ENCODE data around the gene CLDN7.

Gene CLDN7

DNA sequence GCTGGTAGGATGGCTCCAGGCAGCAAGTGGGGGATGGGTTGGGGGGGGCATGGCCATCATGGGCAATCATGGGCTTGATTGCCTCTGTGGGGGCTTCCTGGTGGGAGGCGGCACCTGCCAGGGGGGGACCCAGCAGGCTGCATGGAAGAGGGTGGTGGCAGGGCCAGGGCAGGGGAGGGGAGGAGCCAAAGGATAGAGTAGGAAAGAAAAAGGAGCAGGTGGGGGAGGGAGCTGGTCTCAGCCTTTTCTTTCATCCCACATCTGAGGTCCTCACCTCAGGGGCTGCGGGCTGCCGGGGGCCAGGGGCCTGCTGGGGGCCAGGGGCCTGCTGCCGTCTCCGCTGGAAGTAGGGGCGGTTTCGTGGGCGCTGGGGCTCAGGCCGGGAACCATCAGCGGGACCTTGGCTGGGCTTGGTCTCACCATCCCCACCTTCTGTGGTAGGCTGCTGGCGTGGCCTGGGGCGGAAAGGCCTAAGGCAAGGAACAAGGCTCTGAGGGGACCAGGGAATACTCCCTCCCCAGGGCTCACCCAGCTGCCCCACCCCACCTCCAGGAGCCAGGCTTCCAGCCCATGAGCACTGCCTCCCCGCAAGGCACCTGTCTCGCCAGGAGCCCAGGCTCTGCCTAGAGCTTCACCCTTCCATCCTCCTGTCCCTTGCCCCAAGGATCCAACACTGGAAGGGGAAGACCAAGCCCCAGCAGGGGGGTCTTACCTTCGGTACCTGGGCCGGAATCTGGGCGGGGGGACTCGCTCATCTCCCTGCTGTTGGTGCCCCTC, 27.2 kb upstream of the CLDN7 start:
- TF ChIP-seq SNAI2 (CRISPR knock-in tag; IDR thresholded peaks at IDR 0.05) (no peak), TOX (CRISPR knock-in tag; IDR thresholded peaks at IDR 0.05; ENCODE audit: borderline replicate concordance) (no peak), TCF4 (CRISPR knock-in tag; IDR thresholded peaks at IDR 0.05; ENCODE audit: borderline replicate concordance) (no peak), ZC3H10 (CRISPR knock-in tag; IDR thresholded peaks at IDR 0.05) (no peak), PPARA (CRISPR knock-in tag; IDR thresholded peaks at IDR 0.05; ENCODE audit: borderline replicate concordance) (no peak), ESRRG (CRISPR knock-in tag; IDR thresholded peaks at IDR 0.05) (no peak), OSR1 (CRISPR knock-in tag; IDR thresholded peaks at IDR 0.05) (no peak), ZNF70 (CRISPR knock-in tag; IDR thresholded peaks at IDR 0.05) (no peak), GLIS3 (CRISPR knock-in tag; IDR thresholded peaks at IDR 0.05) (no peak), ZFP3 (CRISPR knock-in tag; IDR thresholded peaks at IDR 0.05) (no peak), ISL1 (CRISPR knock-in tag; IDR thresholded peaks at IDR 0.05) (no peak), RARB (CRISPR knock-in tag; IDR thresholded peaks at IDR 0.05) (no peak)
- TF ChIP-seq, protein P1, sequence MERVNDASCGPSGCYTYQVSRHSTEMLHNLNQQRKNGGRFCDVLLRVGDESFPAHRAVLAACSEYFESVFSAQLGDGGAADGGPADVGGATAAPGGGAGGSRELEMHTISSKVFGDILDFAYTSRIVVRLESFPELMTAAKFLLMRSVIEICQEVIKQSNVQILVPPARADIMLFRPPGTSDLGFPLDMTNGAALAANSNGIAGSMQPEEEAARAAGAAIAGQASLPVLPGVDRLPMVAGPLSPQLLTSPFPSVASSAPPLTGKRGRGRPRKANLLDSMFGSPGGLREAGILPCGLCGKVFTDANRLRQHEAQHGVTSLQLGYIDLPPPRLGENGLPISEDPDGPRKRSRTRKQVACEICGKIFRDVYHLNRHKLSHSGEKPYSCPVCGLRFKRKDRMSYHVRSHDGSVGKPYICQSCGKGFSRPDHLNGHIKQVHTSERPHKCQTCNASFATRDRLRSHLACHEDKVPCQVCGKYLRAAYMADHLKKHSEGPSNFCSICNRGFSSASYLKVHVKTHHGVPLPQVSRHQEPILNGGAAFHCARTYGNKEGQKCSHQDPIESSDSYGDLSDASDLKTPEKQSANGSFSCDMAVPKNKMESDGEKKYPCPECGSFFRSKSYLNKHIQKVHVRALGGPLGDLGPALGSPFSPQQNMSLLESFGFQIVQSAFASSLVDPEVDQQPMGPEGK (CRISPR knock-in tag; IDR thresholded peaks at IDR 0.05; ENCODE audit: borderline replicate concordance): no peak
- TF ChIP-seq, protein P2, sequence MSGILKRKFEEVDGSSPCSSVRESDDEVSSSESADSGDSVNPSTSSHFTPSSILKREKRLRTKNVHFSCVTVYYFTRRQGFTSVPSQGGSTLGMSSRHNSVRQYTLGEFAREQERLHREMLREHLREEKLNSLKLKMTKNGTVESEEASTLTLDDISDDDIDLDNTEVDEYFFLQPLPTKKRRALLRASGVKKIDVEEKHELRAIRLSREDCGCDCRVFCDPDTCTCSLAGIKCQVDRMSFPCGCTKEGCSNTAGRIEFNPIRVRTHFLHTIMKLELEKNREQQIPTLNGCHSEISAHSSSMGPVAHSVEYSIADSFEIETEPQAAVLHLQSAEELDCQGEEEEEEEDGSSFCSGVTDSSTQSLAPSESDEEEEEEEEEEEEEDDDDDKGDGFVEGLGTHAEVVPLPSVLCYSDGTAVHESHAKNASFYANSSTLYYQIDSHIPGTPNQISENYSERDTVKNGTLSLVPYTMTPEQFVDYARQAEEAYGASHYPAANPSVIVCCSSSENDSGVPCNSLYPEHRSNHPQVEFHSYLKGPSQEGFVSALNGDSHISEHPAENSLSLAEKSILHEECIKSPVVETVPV (CRISPR knock-in tag; IDR thresholded peaks at IDR 0.05): no peak
- TF ChIP-seq, protein P3, sequence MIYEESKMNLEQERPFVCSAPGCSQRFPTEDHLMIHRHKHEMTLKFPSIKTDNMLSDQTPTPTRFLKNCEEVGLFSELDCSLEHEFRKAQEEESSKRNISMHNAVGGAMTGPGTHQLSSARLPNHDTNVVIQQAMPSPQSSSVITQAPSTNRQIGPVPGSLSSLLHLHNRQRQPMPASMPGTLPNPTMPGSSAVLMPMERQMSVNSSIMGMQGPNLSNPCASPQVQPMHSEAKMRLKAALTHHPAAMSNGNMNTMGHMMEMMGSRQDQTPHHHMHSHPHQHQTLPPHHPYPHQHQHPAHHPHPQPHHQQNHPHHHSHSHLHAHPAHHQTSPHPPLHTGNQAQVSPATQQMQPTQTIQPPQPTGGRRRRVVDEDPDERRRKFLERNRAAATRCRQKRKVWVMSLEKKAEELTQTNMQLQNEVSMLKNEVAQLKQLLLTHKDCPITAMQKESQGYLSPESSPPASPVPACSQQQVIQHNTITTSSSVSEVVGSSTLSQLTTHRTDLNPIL (CRISPR knock-in tag; IDR thresholded peaks at IDR 0.05; ENCODE audit: low read depth): no peak
- TF ChIP-seq, protein P4, sequence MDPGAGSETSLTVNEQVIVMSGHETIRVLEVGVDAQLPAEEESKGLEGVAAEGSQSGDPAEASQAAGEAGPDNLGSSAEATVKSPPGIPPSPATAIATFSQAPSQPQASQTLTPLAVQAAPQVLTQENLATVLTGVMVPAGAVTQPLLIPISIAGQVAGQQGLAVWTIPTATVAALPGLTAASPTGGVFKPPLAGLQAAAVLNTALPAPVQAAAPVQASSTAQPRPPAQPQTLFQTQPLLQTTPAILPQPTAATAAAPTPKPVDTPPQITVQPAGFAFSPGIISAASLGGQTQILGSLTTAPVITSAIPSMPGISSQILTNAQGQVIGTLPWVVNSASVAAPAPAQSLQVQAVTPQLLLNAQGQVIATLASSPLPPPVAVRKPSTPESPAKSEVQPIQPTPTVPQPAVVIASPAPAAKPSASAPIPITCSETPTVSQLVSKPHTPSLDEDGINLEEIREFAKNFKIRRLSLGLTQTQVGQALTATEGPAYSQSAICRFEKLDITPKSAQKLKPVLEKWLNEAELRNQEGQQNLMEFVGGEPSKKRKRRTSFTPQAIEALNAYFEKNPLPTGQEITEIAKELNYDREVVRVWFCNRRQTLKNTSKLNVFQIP (CRISPR knock-in tag; IDR thresholded peaks at IDR 0.05; ENCODE audit: borderline replicate concordance, low read depth): no peak

DNA sequence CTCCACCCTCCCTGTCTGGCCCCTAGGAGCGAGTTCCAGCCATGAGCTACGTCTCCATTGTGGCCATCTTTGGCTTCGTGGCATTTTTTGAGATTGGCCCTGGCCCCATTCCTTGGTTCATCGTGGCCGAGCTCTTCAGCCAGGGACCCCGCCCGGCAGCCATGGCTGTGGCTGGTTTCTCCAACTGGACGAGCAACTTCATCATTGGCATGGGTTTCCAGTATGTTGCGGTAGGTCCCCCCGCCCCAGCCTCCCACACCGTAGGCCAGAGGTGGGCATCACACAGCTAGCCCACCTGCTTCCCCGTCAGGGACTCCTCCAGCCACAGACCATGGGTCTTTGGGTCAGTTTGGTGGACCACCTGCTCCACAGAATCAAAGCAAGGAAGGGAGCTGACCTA, 23.4 kb upstream of the CLDN7 start:
- ATAC-seq: no peak

More for the DNA sequence above, 27.2 kb upstream of the CLDN7 start:
- no peak for ATAC-seq

More for the DNA sequence above, 23.4 kb upstream of the CLDN7 start:
- TF ChIP-seq, protein P2 (CRISPR knock-in tag; IDR thresholded peaks at IDR 0.05): no peak
- TF ChIP-seq ZFP30 (CRISPR knock-in tag; IDR thresholded peaks at IDR 0.05) (no peak), RARB (CRISPR knock-in tag; IDR thresholded peaks at IDR 0.05) (no peak), ZNF565 (CRISPR knock-in tag; conservative IDR thresholded peaks at IDR 0.05; ENCODE audit: low read depth) (no peak), GLIS3 (CRISPR knock-in tag; IDR thresholded peaks at IDR 0.05) (no peak), BACH2 (CRISPR knock-in tag; IDR thresholded peaks at IDR 0.05; ENCODE audit: borderline replicate concordance) (no peak), SNAI2 (CRISPR knock-in tag; IDR thresholded peaks at IDR 0.05) (no peak), TOX (CRISPR knock-in tag; IDR thresholded peaks at IDR 0.05; ENCODE audit: borderline replicate concordance) (no peak), OSR1 (CRISPR knock-in tag; IDR thresholded peaks at IDR 0.05) (no peak), TCF4 (CRISPR knock-in tag; IDR thresholded peaks at IDR 0.05; ENCODE audit: borderline replicate concordance) (no peak), CSDC2 (CRISPR knock-in tag; IDR thresholded peaks at IDR 0.05) (no peak), ZNF70 (CRISPR knock-in tag; IDR thresholded peaks at IDR 0.05) (no peak), ZNF8 (CRISPR knock-in tag; IDR thresholded peaks at IDR 0.05) (no peak)
- TF ChIP-seq, protein P4 (CRISPR knock-in tag; IDR thresholded peaks at IDR 0.05; ENCODE audit: borderline replicate concordance, low read depth): no peak
- TF ChIP-seq, protein P3 (CRISPR knock-in tag; IDR thresholded peaks at IDR 0.05; ENCODE audit: low read depth): no peak

All from SK-N-SH treated with all-trans-retinoic acid at 6 μM for 48 hours (cell line).